Rectal smooth muscle tissue (tissue), 1 donor: ENCODE data around the gene GPRC5D.

Experiments used
- H3K27ac ChIP-seq: one replicate; pipeline ENCODE4 v1.7.0; 2013; ENCODE audit warnings: low read depth, low read length, inconsistent platforms
- H3K27me3 ChIP-seq: one replicate; pipeline ENCODE4 v1.7.0; 2013; ENCODE audit warnings: low read length; ENCODE audit not compliant: control insufficient read depth, insufficient read depth
- H3K36me3 ChIP-seq: one replicate; pipeline ENCODE4 v1.7.0; 2013; ENCODE audit warnings: low read length; ENCODE audit not compliant: control insufficient read depth, insufficient read depth
- H3K4me1 ChIP-seq: one replicate; pipeline ENCODE4 v1.7.0; 2013; ENCODE audit warnings: low read length; ENCODE audit not compliant: control insufficient read depth, insufficient read depth
- H3K4me3 ChIP-seq: one replicate; pipeline ENCODE4 v1.7.0; 2013; ENCODE audit warnings: low read length
- H3K9ac ChIP-seq: one replicate; pipeline ENCODE4 v1.7.0; 2013; ENCODE audit warnings: low read length

The GPRC5D gene

DNA sequence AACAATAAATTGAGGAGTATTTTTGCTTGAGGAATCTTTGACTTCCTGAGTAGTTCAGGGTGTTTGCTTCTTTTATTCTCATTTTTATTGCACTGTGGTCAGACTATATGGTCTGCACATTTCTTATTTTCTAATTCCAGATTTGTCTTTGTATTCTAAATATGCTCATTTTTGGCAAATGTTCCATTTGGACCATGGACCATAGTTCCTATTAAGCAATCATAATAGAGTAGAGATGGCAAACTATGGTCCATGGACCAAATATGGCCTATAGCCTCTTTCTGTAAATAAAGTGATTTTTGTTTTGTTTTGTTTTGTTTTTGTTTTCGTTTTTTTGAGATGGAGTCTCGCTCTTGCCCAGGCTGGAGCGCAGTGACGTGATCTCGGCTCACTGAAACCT, 58.5 kb downstream of the GPRC5D start:
- no peak overlapping the region for H3K4me3 ChIP-seq
- H3K36me3 ChIP-seq = no peaks in the 10 kb centered on the region
- no peak overlapping the region for H3K27ac ChIP-seq
- H3K9ac ChIP-seq = no peak overlapping the region
- no peaks in the 10 kb centered on the region for H3K4me1 ChIP-seq
- peaks cover 2% of the 10 kb centered on the region for H3K27me3 ChIP-seq

DNA sequence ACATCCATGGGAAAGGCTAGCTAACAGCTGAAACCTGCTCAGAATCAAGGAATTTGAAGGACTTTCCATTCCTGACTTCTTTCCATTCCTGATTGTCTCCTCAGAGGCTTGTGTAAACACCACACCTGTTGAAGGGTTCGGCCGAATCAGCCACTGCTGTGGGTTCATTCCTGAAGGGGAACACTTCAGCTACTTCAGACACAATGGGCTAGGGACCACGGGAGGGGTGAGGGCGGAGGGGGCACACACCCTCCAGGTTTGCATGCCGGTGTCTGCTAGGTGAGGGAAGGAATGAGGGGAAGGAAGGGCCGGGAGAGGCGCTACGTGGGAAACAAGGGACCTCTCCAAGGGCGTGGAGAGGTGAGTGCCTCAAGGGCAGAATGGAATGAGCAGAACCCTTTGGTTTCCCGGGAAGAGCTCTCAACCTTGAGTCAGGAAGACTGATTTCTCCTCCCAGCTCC, 59.3 kb downstream of the GPRC5D start:
- Histone ChIP-seq H3K27me3 (peaks cover 2% of the 10 kb centered on the region), H3K4me1 (no peaks in the 10 kb centered on the region), H3K4me3 (peak overlapping the region; percentile 66), H3K36me3 (no peaks in the 10 kb centered on the region), H3K9ac (no peak overlapping the region), H3K27ac (no peak overlapping the region)

DNA sequence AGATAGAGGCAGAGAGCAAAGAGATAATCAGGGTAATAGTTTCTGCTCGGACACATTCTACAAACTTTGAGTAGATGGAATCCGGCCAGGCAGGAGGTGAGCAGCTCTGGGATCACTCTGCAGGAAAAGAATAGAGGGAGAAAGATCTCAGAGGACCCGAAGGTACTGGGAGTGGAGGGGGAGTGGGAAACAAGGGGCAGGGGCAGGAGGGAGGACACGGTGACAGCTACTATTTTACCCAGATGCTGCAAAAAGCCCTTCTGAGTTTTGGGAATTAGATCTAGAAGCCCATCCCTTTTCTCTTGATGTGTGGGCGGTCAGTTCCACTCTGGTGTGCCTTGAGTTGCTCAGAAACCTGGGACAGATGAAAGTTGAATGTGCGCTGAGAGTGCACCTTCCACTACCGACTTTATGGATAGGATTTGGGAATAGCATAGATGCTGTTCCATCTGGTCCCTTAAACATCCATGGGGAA, 60.1 kb downstream of the GPRC5D start:
- H3K4me1 ChIP-seq = no peaks in the 10 kb centered on the region
- H3K4me3 ChIP-seq = peak overlapping the region; percentile 66
- no peak overlapping the region for H3K9ac ChIP-seq
- H3K27me3 ChIP-seq = peaks cover 2% of the 10 kb centered on the region
- H3K27ac ChIP-seq = peak overlapping the region; percentile 10
- no peaks in the 10 kb centered on the region for H3K36me3 ChIP-seq

DNA sequence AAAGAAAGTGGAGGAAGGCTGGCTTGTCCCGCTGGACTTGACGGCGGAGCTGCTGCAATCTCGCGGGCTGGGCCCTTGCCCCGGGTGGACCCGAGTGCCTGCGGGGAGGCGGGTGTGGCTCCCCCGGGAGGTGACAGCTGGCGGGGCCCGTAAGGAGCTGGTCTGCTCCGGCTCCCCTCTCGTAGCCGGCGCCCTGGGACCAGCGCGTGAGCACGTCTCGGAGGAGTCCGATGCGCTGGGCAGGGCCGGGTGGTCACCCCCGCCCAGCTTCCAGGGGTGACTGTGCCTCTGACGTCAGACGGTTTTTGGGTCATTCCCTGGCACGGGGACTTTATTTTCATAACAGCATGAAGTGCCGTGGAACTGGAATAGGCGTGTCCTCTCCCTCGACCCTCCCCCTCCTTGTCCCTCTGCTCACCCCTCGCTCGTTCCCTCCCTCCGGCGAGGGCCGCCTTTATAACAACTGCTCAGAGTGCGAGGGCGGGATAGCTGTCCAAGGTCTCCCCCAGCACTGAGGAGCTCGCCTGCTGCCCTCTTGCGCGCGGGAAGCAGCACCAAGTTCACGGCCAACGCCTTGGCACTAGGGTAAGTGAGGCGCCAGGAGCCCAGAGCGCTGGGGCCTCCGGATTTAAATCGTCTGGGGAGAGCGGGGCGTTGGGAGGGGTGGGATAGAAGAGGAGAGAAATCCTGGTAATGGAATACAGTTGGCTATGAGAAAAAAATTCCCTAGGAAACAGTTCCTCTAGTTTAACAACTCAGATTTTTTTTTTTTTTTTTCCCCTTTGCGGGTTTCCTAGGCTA, 60.7 kb downstream of the GPRC5D start, which contains the start of gene GPRC5A:
TSS of gene GPRC5A (plus strand) at position 483 of the 801 bp plus-strand sequence. CDS start 16,688 bp downstream, outside the sequence.
- Histone ChIP-seq H3K36me3 (no peaks in the 10 kb centered on the region), H3K4me1 (no peaks in the 10 kb centered on the region), H3K27ac (peak within 1 kb of the TSS; percentile 43), H3K4me3 (peak within 1 kb of the TSS; percentile 66), H3K9ac (peak within 1 kb of the TSS; percentile 26), H3K27me3 (peaks cover 2% of the 10 kb centered on the region)
